Measurements from ENCODE around the gene ACOXL. TPM values are rescaled to one million over a fixed set of nuclear protein-coding genes. Genes with fewer than 3 reads are reported as not detected.

Gene ACOXL
- total and polyA plus RNA-seq, 10 of the 15 experiments (the other 5 are each of a cell fraction or from before 2014, with no cell fraction given) = 0.05 to 1.3 (median 0.71) TPM

DNA sequence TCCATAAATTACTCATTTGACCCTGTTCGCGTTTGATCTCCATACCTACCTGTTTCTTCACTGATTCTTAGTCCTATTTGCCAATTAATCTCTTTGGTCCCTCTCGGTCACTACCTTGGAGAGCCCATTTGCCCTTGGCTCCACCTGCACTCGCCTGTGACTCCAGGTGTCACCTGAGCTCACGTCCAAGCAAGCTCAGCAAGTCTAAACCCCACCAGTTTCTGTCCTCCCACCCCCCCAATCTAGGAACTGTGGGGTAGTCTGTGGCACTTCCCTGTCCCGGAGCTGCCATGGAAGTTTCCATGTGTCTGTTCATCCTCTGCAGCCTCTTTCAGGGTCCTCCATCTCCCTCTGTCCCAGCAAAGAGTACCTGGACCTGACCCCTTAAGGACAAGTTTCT, 320.2 kb downstream of the ACOXL start:
- H3K4me1 ChIP-seq (ENCODE audit: control insufficient read depth, insufficient read depth, low read length) = peaks cover 36% of the 10 kb centered on the region
- in situ Hi-C loops (cut with MboI) = no loop called here
- no peak overlapping the region for H2AFZ ChIP-seq (ENCODE audit: control insufficient read depth, low read depth, low read length)
- no peak overlapping the region for H3K9ac ChIP-seq (ENCODE audit: control insufficient read depth, insufficient read depth, low read length)
- FAIRE-seq = no peak
- ChIA-PET POLR2A (interaction anchor here (0.9 kb wide), 1 partner anchor 198 kb away, joined by 3 read pairs; no protein-coding TSS in a partner anchor), RAD21 (ENCODE audit: unreplicated experiment) (interaction anchor here (0.9 to 1.8 kb wide), 4 partner anchors 9 to 17 kb away, joined by 3 to 8 read pairs (median 4); no protein-coding TSS in a partner anchor), CTCF (interaction anchor here (1.1 to 1.7 kb wide), 4 partner anchors 8 to 199 kb away, joined by 3 to 6 read pairs (median 5); no protein-coding TSS in a partner anchor), SMC1A (ENCODE audit: uncharacterized antibody, unreplicated experiment) (interaction anchor here (0.9 to 1.9 kb wide), 3 partner anchors 9 to 23 kb away, joined by 3 to 5 read pairs (median 5); no protein-coding TSS in a partner anchor)
- no peaks in the 10 kb centered on the region; the same call in 2 of the 3 replicates for H3K9me3 ChIP-seq (replicated peaks; ENCODE audit: control insufficient read depth, insufficient read depth, low read length)
- BruUV-seq (replicated peaks) = no TSS peak
- H4K20me1 ChIP-seq (ENCODE audit: control insufficient read depth, insufficient read depth) = no peaks in the 10 kb centered on the region
- H3K27me3 ChIP-seq (replicated peaks in 1 of 2; ENCODE audit: control insufficient read depth in 2 of 2, insufficient read depth in 2 of 2, low read length in 1 of 2) = peaks cover 0 to 16% of the 10 kb centered on the region in 2 experiments; a peak in 3 of 4 replicates
- H3K4me2 ChIP-seq (ENCODE audit: control insufficient read depth, insufficient read depth) = no peak overlapping the region
- ATAC-seq = no peak
- no peaks in the 10 kb centered on the region for H3K79me2 ChIP-seq (ENCODE audit: control insufficient read depth, insufficient read depth, low read length)
- intact Hi-C loops (cut with micrococcal nuclease; ENCODE audit: unreplicated experiment) = loop anchor here (10.0 kb wide), 1 partner anchor 198 kb away; no protein-coding TSS in a partner anchor
- H3K36me3 ChIP-seq (ENCODE audit: control insufficient read depth in 2 of 2, insufficient read depth in 2 of 2, low read length in 1 of 2) = no peaks in the 10 kb centered on the region
- WGBS (ENCODE audit: insufficient coverage, insufficient replicate concordance, low lambda C conversion rate, missing lambda C conversion rate) = 46% methylated on average over 6 of the region's 6 CpGs
- DNase-seq (ENCODE audit: low read depth, low spot score) = no peak
- H3K4me3 ChIP-seq = no peak overlapping the region
- no peak overlapping the region for H3K27ac ChIP-seq (ENCODE audit: control insufficient read depth, insufficient read depth)
- TF ChIP-seq MEF2A (IDR thresholded peaks at IDR 0.05; ENCODE audit: insufficient read depth, low read depth, low read length) (no peak), CREM (IDR thresholded peaks at IDR 0.05; ENCODE audit: low read depth) (no peak), BACH1 (IDR thresholded peaks at IDR 0.05; ENCODE audit: borderline replicate concordance) (no peak), TCF12 (IDR thresholded peaks at IDR 0.05; ENCODE audit: low read depth, low read length) (no peak), TCF3 (IDR thresholded peaks at IDR 0.05; ENCODE audit: borderline replicate concordance, insufficient read depth, low read depth, low read length) (no peak), TBL1XR1 (IDR thresholded peaks at IDR 0.05; ENCODE audit: low read depth, low read length) (no peak)
- TF ChIP-seq, protein P1, sequence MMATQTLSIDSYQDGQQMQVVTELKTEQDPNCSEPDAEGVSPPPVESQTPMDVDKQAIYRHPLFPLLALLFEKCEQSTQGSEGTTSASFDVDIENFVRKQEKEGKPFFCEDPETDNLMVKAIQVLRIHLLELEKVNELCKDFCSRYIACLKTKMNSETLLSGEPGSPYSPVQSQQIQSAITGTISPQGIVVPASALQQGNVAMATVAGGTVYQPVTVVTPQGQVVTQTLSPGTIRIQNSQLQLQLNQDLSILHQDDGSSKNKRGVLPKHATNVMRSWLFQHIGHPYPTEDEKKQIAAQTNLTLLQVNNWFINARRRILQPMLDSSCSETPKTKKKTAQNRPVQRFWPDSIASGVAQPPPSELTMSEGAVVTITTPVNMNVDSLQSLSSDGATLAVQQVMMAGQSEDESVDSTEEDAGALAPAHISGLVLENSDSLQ (IDR thresholded peaks at IDR 0.05) = no peak
- TF ChIP-seq, protein P2, sequence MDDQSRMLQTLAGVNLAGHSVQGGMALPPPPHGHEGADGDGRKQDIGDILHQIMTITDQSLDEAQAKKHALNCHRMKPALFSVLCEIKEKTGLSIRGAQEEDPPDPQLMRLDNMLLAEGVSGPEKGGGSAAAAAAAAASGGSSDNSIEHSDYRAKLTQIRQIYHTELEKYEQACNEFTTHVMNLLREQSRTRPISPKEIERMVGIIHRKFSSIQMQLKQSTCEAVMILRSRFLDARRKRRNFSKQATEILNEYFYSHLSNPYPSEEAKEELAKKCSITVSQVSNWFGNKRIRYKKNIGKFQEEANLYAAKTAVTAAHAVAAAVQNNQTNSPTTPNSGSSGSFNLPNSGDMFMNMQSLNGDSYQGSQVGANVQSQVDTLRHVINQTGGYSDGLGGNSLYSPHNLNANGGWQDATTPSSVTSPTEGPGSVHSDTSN (IDR thresholded peaks at IDR 0.05; ENCODE audit: insufficient replicate concordance, low read depth, low read length) = no peak
- TF ChIP-seq, protein P3, sequence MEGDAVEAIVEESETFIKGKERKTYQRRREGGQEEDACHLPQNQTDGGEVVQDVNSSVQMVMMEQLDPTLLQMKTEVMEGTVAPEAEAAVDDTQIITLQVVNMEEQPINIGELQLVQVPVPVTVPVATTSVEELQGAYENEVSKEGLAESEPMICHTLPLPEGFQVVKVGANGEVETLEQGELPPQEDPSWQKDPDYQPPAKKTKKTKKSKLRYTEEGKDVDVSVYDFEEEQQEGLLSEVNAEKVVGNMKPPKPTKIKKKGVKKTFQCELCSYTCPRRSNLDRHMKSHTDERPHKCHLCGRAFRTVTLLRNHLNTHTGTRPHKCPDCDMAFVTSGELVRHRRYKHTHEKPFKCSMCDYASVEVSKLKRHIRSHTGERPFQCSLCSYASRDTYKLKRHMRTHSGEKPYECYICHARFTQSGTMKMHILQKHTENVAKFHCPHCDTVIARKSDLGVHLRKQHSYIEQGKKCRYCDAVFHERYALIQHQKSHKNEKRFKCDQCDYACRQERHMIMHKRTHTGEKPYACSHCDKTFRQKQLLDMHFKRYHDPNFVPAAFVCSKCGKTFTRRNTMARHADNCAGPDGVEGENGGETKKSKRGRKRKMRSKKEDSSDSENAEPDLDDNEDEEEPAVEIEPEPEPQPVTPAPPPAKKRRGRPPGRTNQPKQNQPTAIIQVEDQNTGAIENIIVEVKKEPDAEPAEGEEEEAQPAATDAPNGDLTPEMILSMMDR (IDR thresholded peaks at IDR 0.05 in 2 of 3, conservative IDR thresholded peaks at IDR 0.05 in 1 of 3; ENCODE audit: control insufficient read depth in 2 of 3, extremely low read depth in 1 of 3, insufficient read depth in 1 of 3, low read depth in 3 of 3, low read length in 3 of 3) = no peak
- TF ChIP-seq, protein P4, sequence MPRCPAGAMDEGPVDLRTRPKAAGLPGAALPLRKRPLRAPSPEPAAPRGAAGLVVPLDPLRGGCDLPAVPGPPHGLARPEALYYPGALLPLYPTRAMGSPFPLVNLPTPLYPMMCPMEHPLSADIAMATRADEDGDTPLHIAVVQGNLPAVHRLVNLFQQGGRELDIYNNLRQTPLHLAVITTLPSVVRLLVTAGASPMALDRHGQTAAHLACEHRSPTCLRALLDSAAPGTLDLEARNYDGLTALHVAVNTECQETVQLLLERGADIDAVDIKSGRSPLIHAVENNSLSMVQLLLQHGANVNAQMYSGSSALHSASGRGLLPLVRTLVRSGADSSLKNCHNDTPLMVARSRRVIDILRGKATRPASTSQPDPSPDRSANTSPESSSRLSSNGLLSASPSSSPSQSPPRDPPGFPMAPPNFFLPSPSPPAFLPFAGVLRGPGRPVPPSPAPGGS (IDR thresholded peaks at IDR 0.05; ENCODE audit: borderline replicate concordance, insufficient read depth, low read depth, low read length, poor library complexity, severe bottlenecking) = no peak
- TF ChIP-seq, protein P5, sequence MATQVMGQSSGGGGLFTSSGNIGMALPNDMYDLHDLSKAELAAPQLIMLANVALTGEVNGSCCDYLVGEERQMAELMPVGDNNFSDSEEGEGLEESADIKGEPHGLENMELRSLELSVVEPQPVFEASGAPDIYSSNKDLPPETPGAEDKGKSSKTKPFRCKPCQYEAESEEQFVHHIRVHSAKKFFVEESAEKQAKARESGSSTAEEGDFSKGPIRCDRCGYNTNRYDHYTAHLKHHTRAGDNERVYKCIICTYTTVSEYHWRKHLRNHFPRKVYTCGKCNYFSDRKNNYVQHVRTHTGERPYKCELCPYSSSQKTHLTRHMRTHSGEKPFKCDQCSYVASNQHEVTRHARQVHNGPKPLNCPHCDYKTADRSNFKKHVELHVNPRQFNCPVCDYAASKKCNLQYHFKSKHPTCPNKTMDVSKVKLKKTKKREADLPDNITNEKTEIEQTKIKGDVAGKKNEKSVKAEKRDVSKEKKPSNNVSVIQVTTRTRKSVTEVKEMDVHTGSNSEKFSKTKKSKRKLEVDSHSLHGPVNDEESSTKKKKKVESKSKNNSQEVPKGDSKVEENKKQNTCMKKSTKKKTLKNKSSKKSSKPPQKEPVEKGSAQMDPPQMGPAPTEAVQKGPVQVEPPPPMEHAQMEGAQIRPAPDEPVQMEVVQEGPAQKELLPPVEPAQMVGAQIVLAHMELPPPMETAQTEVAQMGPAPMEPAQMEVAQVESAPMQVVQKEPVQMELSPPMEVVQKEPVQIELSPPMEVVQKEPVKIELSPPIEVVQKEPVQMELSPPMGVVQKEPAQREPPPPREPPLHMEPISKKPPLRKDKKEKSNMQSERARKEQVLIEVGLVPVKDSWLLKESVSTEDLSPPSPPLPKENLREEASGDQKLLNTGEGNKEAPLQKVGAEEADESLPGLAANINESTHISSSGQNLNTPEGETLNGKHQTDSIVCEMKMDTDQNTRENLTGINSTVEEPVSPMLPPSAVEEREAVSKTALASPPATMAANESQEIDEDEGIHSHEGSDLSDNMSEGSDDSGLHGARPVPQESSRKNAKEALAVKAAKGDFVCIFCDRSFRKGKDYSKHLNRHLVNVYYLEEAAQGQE (IDR thresholded peaks at IDR 0.05; ENCODE audit: low read depth, low read length) = no peak

Measured in GM12878 (cell line).